NOMO-1 (cell line): ENCODE results near the gene RBMS1.

Source experiments
- DNase-seq, 2 experiments: peaks; one replicate each; lab custom pipeline; 2025; ENCODE audit not compliant: unreplicated experiment in 2 of 2; lab: John Stamatoyannopoulos, UW

RBMS1 gene

DNA sequence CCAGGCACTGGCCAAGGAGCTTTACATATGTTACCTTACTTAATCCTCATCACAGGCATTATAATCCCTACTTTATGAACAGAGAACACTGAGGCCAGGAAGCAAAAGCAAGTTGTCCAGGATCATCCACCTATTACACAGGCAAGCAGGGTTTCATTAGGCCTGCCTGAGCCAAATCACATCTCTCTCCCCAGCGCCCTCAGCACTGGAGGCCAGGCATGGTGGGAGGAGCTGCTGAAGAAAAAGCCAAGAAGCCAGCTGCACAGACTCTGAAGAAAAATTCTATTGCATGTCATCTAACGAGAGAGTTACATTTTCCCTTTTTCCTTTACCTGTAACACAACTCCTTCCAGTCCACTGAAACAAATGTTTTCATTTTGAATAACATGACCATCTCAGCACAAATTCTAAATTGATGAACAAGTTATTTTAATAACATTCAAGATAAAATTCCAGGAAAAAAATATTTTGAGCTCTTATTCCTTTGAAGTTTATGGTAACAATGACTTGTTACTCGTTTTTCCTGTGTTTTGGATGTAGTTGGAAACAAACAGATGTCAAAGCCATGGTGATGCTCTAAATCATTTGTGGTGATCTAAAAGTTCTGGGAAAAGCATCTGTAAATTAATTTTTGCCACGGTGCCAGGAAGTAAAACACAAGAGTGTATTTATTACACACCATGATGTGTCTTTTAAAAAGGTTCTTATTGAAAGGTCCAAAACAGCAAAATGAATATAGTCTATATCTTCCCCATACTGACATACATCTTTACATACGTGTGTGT is 154.5 kb downstream of the RBMS1 start:
- DNase-seq = no peak

DNA sequence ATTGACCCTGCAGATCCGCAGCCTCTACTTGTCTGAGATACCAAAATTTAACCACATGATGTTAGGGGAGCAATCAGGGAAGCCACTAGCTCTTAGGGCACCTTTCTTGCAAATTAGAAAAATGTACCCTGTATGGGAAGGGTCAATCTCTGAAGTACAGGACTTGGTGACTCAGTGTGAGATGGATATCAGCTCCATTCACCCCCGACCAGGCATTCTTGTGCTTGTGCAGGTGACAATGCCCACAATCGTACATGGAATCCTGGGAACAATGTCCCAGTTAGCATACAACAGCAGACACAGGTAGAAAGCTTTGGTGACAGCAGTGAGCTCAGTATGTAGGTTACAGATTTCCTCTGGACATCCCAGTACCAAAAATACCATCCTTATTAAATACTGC is 155.9 kb downstream of the RBMS1 start:
- DNase-seq = no peak

DNA sequence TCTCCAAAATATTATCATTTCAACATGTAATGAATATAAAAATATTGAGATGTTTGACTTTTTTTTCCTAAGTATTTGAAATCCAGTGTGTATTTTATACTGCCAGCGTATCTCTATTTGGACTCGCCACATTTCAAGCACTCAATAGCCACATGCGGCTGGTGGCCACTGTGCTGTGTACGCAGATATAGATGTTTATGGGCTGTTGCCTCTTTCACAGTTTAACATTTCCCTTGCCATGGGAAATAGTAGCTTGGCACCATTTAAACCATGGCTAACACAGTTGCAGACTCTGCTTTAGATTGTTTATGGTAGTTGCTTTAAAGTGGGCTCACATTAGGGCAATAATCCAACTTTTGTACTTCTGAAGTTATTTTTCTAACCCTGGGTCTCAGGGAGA is 157.0 kb downstream of the RBMS1 start:
- DNase-seq = no peak

DNA sequence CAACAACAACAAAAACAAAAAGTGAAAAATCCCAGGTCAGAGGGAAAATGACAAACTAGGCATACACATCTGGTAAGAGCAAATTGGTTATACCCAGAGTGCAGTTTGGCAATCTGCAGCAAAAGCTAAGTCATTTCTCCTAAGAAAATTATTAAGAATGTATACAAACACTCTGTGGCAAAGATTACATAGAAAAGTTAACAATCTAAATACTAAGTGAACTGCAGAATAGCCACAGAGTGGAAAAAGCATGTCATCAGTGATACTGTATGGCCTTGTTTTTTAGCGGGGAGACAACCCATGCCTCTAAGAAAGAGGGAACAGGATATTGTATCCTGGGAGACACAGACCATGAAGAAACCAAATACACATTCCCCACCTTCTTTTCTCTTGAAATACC is 157.5 kb downstream of the RBMS1 start:
- DNase-seq = no peak

DNA sequence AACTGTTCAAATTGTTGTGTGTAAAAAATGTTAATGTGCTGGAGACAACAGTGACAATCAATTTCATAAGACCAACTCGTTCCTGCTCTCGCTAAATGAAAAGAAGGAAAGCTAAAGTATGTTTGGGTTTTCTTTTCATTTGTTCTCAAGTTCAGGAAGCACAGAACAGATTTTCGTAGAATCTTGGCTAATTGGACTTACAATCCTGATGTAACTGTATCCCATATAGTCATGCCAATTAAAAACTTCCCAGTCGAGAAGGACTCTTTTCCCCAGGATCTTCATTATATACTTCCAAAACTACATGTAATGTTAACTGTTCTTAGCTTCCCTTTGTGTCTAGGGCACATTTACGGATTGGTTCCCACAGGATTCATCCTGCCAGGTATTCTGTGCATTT is 158.2 kb downstream of the RBMS1 start:
- no peak for DNase-seq

DNA sequence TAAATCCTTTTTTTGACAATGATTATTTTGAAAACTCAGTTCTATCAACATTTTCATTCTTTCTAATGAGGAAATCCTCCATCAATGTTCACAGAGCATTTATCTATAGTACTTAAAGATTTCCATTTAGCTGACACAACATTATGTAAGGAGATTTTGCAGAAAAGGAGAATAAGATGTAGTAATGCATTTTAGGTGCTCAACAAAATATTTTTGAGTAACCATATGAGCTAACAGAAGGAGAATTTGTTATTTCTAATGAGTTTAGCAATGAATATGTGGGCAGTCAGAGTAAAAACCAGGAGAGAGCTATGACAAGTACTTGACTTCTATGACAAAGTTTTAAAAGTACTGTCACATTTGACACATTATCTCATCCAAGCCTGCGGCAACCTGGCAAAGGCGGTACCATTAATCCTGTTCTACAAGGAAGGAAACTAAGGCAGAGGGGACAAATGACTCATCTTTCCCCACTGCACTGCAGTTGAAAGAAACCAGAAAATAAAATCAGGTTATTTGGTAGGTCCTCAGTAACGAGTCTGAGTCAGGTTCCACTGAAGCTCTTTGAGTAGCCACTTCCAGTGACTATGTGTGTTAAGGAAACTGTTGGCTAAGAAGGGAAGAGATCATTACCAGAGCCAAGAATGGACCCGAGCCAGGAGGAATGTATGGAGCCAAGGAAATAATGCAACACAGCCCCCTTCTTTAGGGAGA is 159.4 kb downstream of the RBMS1 start:
- DNase-seq = no peak

DNA sequence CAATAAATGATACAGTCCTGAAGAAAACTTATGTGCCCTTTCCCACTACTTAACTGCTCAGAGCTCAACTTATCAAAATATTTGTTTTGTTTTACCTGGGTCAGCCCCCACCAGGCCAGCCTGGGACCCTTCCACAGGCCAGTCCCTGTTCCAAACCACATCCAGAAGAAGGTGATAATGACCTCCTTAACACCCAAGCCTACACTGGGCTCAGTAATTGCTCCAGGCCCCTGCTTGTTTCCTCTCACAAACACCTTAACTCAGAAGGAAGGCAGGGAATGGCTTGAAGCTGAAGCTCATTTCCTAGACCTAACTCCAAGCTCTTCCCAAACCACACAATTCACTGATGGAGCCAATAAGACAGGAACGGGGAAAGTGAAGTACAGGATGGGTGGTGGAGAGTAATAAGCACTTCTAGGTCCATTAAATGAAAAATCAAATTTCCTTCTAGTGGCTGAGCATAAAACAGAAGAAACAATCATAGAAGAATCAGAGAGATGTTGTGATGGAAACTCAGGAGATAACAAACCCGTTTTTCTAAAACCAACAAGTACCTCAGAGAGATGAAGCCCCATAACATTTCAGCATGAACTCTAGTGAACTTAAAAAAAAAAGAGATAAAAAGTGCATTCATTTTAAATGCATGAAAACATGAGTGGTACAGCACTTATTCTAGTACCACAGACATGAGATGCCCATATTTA is 160.1 kb downstream of the RBMS1 start:
- DNase-seq = no peak

DNA sequence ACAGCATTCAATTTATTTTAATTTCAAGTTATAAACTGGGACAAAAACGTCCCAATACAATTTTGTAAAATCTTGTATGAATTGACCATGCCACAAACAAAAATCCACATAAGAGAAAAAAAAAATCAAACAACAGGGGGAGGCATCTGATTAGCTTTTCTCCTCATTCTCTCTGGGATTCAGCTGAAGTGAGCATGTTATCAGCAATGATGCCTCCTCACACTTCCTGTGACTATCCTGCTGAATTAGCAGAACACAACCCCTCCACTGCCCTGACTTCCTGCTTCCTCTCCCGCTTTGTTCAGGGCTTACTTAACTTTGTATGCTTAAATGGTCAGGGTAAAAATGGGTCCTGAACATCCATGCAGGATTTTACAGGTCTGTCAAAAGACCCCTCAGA is 161.3 kb downstream of the RBMS1 start:
- DNase-seq = no peak

DNA sequence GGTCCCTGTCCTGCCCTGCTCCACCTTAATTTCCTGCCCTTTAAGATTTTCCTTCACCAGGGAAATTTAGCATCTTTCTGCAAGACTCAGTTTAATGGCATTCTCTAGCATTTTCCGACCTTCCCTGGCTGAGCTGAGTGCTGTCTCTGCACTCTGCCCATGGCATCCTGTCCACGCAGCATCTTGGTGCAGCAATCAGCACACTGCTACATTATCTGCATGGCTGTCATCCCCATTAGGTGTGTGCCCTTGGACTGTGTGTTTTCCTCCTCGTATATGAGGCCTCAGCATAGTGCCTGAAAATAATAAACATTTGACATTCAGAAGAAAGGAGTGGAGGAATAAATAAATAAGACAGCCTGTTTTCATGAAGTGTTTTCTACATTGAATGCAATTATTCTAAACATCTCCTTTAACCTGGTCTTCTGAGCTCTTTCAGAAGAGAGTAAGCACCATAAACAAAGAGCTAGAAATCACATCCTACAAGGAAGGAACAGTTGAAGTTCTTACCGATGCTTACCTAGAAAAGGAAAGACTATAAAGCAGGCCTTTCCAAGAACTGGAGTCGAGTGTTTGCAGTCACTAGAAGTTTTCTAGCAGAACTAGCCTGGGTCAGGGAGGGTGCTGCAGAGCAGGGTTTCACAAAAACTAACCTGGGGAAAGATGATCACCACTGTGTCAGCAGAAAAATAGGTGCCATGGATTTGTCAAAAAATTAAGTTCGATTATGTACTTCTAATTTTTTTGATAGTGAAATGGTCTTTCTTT is 162.2 kb downstream of the RBMS1 start:
- DNase-seq = no peak

DNA sequence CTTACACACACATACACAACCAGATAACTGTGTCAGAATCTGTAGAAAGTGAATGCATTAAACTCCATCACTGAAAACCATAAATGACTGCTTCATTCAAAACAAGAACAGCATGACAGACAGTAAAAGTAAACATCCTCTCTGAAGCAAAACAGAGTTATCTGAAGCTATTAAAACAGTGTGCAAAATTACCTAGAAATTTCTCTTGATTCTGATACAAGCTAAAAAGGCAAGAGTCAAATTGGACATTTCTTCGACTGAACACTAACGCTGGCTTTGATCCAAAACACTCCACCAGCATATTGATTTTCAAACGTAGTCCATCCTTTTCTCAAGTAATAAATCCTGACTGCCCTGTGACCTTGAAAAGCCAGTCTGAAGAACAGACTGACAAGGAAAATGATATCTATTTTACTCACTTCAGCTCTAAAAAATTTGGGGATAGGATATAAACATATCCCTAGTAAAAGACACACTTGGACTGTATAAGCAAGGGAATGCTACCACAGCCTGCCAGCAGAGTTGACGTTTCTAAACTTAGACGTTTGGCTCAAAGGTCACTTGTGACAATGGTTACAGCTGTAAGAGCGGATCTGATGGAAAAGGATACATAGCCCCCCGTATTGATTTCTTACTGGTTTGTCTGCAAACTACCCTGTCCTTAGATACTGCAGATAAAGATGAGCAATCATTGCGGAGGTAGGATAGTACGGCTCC is 164.6 kb downstream of the RBMS1 start:
- DNase-seq = no peak

DNA sequence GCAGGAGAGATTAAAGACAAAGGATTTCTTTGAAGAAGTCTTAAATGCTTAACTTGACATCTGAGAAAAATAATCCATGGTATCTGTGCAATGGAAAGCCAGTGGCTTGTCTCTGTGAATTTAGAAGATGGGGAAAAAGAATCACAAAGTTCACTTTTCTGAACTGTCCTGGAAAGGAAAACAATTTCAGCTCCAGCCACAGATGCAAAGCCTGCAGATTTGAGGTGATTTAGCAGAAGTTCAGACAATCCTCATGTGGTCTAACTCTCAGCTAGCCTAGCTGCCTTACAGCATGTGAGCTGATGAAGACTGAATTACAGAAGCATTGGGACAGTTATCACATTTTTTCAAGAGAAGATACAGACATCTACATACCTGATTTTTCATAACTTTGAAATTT is 166.8 kb downstream of the RBMS1 start:
- no peak for DNase-seq

DNA sequence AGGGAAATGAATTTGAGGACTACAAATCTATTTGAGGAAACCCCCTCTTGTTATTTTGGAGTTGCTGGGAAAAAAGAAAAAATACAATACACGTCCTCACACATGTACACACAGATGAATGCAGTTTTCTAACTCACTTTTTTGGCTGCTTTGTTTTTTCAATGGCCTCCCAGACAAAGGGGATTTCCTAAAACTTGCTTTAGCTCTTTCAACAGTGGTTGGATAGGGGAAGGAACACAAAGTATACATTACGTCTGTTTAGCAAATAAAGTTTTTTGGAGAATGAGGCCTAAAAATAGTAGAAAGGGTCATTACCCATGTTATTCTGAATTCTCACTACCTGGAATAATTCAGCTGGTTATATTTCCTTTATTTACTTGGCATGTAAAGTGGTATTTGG is 168.2 kb downstream of the RBMS1 start:
- DNase-seq = no peak

DNA sequence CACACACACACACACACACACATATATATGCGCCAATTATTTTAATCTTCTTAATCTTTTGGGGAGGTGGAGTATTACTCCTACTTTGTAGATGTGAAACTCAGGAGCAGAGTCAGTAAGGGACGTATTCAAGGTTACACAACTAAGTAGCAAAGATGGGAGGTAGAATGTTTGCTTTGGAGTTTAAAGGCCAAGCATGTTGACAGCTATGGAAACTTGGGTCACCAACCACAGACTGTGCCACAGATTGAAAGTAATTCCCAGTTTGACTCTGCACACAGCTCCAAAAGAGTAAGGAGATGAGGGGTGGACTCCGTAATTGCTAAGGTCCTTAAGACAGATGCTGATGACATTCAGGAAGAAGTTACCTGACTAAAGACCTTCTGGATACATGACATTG is 168.7 kb downstream of the RBMS1 start:
- DNase-seq = no peak

DNA sequence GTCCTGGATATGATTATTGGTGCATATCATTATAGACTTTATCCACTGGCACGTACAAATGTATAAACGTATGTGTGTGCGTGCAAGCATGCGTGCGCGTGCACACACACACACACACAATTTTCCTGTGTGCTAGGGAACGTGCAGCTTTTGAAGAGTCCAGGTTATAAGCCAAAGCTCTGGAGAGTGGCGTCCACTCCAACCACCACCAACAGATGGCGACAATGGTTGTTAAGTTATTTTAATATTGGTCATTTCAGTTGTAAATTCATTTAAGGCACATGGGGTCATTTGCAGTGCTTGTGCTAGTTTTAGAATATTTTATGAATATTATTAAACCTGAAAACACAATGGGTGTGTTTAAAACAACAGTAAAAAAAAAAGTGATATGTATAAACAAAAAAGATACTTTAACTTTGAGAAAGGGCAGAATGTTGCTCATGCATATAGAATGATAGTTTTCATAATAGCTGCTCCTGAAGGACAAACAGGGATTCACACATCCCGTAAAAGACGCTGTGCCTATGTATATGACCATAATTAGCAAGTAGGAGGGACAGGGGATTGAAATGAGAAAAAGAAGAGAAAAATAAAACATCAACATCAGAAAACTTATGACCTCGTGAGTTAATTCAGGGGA is 169.3 kb downstream of the RBMS1 start:
- DNase-seq = peak; percentile 11 to 23

DNA sequence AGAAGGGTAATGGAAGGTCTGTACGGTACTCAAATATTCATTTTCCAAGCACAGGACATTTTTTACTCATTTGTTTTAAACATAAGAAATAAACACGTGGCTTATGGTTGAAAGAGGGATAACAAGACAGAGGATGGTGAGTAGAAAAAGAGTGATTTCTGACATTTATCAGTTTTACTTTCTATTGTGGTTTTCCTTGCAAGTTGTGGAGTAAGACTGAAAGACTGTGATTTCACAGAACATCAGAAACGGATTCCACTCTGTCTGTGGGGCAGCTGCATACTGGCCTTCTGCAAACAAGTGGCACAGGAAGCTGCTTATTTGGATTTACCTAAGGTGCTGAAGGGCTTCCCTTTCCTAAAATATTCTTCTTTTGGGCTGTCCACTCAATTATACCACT is 171.3 kb downstream of the RBMS1 start:
- no peak for DNase-seq

DNA sequence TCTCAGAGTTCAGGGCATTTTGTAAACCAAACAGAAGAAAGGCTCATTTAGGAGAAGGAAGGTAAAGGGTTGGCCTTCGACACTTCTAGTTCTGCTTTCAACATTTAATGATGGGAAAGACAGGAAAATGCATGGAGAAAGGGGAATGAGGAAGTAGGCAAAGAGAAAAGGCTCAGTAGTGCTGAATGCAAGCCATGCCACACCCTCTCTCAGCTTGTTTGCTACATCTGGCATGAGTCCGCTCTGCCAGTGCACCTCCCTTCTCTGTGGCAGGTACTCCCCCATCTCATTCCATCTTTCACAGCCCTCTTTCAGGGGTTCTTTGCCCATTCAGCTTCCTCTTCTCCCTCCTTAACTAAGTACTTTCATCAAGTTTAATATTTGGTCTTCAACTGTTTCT is 172.6 kb downstream of the RBMS1 start:
- DNase-seq = no peak

DNA sequence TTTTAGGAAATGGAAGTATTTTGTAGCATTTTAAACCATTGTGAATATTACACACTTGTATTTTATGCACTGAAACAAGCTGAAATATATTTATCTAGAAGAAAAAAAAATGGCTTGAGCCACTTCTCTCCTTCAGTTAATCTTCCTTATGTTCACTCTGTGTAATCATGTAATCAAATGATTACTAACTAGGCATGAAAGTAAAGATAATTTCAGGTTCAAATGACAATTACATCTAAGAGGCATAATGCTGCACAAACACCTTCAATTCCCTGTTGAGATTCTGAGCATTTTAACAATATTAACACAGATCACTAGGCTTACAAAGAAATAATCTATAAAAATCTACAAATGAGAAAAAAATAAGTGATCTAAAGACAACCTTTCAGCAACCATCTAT is 173.9 kb downstream of the RBMS1 start:
- peak in 1 of 2 experiments; percentile 2 for DNase-seq

DNA sequence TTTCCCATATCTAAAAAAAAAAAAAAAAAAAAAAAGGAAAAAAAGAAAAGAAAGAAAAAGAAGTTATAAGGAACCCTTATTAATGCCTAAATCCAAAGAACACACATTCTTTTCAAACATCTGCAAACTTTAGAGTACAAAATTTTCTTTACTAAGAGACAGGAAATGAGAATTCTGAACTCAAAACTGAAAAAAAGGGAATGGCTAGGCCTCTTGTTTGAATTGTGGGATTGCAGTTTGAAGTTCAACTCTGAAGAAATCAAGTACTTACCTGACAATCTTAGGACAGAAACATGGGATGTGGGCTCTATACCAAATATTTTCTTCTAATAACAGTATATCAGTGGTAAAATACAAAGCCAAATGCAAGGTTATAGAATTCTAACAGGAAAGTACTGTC is 175.4 kb downstream of the RBMS1 start:
- DNase-seq = no peak

DNA sequence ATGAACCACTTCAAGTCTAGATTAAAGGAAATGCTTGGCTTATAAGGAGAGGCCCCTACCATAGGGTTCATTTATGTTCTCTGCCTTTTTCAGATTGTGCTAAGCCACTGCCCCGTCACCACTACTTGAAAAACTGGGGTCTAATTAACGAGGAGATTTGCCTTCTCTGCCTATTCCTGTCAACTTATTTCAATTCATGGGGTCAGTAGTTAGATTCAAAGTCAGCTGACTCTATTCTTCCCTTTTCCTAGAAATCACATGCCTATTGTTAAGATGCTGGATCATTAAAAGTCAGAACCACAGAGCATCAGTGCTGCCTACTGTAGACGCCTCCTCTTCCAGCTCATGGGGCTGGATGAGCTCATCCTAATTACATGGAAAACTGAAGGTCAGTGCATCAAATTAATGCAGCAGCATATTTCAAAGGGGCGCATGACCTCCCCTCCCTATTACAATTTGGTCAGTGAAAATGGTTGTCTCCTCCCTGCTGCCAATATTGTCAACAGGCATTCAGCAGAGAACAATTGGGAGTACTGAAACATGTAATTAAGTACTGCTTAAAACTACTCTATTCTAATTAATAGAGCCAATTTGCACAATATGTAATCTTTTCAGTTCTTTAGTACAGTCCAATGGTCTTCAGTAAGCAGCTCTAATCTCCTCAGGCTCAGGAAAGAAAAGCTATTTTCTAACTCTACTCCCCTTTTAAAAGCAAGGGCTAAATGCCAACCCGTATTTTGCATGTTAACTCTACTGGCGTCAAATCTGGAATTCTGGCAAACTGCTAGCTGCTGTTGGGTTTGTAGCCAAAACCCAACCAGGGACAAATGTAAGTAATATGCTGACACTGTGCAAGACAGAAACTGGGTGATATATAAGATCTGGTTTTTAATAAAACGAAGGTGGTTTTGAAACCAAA is 176.2 kb downstream of the RBMS1 start:
- no peak for DNase-seq
